A549 (cell line): Measurements from ENCODE around the gene CACNA1G. TPM values are rescaled to one million over a fixed set of nuclear protein-coding genes. Genes with fewer than 3 reads are reported as not detected.

Experiments
- ATAC-seq, 2 experiments: fragments of 200-7000 bp in 1 of 2; fragments of >200 bp in 1 of 2; cut with Nextera tagmentation in 1 of 2; cut with Tn5 transposase in 1 of 2; 3 replicates each; pipeline versions ENCODE4 v1.8.0 to v1.9.1; 2018 to 2020; ENCODE audit warnings: mild to moderate bottlenecking in 1 of 2, moderate library complexity in 1 of 2
- CTCF ChIA-PET: fragments of 300-600 bp; sonication (Branson Sonifier 250); formaldehyde crosslinking; extraction: SDS; loops from one replicate; lab custom pipeline; 2021; ENCODE audit warnings: antibody characterized with exemption, inconsistent platforms; lab: Yijun Ruan, JAX
- POLR2A ChIA-PET: fragments of 350-600 bp; formaldehyde crosslinking; extraction: SDS; loops from one replicate; lab custom pipeline; 2021; ENCODE audit warnings: antibody characterized with exemption, inconsistent platforms; lab: Yijun Ruan, JAX
- DNase-seq, 2 experiments: peaks; one replicate each; pipeline versions ENCODE4 v3.0.0 to v3.0.0-alpha.2; 2011 to 2016; ENCODE audit warnings: low read depth in 1 of 2, low spot score in 1 of 2
- FAIRE-seq: peaks from 2 replicates; lab custom pipeline; 2011; peaks lifted over from hg19 to GRCh38; lab: Jason Lieb, UNC
- H3K27ac ChIP-seq, 2 experiments: fragments of >200 bp; sonication (Bioruptor Twin); formaldehyde crosslinking; 3 replicates each; pipeline ENCODE4 v1.5.1; 2016 to 2017
- H3K4me1 ChIP-seq: fragments of >200 bp; sonication (Bioruptor Twin); formaldehyde crosslinking; 3 replicates; pipeline ENCODE4 v1.6.1; 2016
- H3K4me2 ChIP-seq: fragments of >200 bp; sonication (Bioruptor Twin); formaldehyde crosslinking; 3 replicates; pipeline ENCODE4 v1.6.1; 2016
- H3K4me3 ChIP-seq: fragments of >200 bp; sonication (Bioruptor Twin); formaldehyde crosslinking; 3 replicates; pipeline ENCODE4 v1.5.1; 2016
- H3K9me3 ChIP-seq: fragments of >200 bp; sonication (Bioruptor Twin); formaldehyde crosslinking; 3 replicates; pipeline ENCODE4 v1.6.1; 2016
- ATOH8 ChIP-seq: fragments of 250-450 bp; sonication (Bioruptor Pico); IDR thresholded peaks from 2 replicates; pipeline ENCODE4 v1.5.0; 2020; ENCODE audit warnings: low read depth, mild to moderate bottlenecking, moderate library complexity
- CHD2 ChIP-seq: fragments of 150-350 bp; IDR thresholded peaks from 2 replicates; pipeline ENCODE4 v1.6.1; 2014; ENCODE audit warnings: low read length; ENCODE audit not compliant: partially characterized antibody
- E2F6 ChIP-seq: IDR thresholded peaks from 2 replicates; pipeline ENCODE4 v1.6.1; 2012; ENCODE audit warnings: low read depth, borderline replicate concordance
- EHMT2 ChIP-seq: fragments of 200-600 bp; sonication (generic); IDR thresholded peaks from 2 replicates; pipeline ENCODE4 v1.6.1; 2016; ENCODE audit warnings: antibody characterized with exemption, low read depth, mild to moderate bottlenecking, moderate library complexity
- ESRRA ChIP-seq: fragments of 150-350 bp; IDR thresholded peaks from 2 replicates; pipeline ENCODE4 v1.6.1; 2014; ENCODE audit warnings: mild to moderate bottlenecking, low read length, borderline replicate concordance
- FOSB ChIP-seq: fragments of 250-450 bp; sonication (Bioruptor Pico); IDR thresholded peaks from 2 replicates; pipeline ENCODE4 v1.5.0; 2020; ENCODE audit warnings: mild to moderate bottlenecking, moderate library complexity
- FOSL2 ChIP-seq, 2 experiments: fragments of 450-650 bp in 1 of 2; fragments of >200 bp in 1 of 2; sonication (Bioruptor Twin) in 1 of 2; formaldehyde crosslinking; IDR thresholded peaks; 2 replicates each; pipeline versions ENCODE4 v1.5.0 to v1.6.1; 2016 to 2020; ENCODE audit warnings: mild to moderate bottlenecking in 1 of 2, moderate library complexity in 1 of 2
- FOXS1 ChIP-seq: fragments of 250-450 bp; sonication (Bioruptor Pico); IDR thresholded peaks from 2 replicates; pipeline ENCODE4 v1.5.0; 2020; ENCODE audit warnings: mild to moderate bottlenecking, moderate library complexity
- GATA3 ChIP-seq: IDR thresholded peaks from 2 replicates; pipeline ENCODE4 v1.6.1; 2012; ENCODE audit warnings: borderline replicate concordance
- HEYL ChIP-seq: fragments of 250-450 bp; sonication (Bioruptor Pico); IDR thresholded peaks from 2 replicates; pipeline ENCODE4 v1.8.0; 2021; ENCODE audit warnings: mild to moderate bottlenecking, moderate library complexity
- JUN ChIP-seq, 2 experiments: fragments of >200 bp; sonication (Bioruptor Twin); formaldehyde crosslinking; IDR thresholded peaks; 2 replicates in 1 of 2; 3 replicates in 1 of 2; pipeline ENCODE4 v1.6.1; 2016 to 2017
- JUNB ChIP-seq: fragments of >200 bp; sonication (Bioruptor Twin); formaldehyde crosslinking; IDR thresholded peaks from 2 replicates; pipeline ENCODE4 v1.6.1; 2016
- KDM1A ChIP-seq: fragments of 200-600 bp; sonication (generic); IDR thresholded peaks from 2 replicates; pipeline ENCODE4 v1.6.1; 2016; ENCODE audit warnings: low read depth, mild to moderate bottlenecking
- MAFK ChIP-seq: fragments of 450-650 bp; IDR thresholded peaks from 2 replicates; pipeline ENCODE4 v1.6.1; 2014; ENCODE audit not compliant: partially characterized antibody
- MYC ChIP-seq: IDR thresholded peaks from 2 replicates; pipeline ENCODE4 v1.6.1; 2012; ENCODE audit warnings: mild to moderate bottlenecking, inconsistent platforms, low read length, improper control_type of control experiment, borderline replicate concordance
- NR3C1 ChIP-seq: fragments of >200 bp; sonication (Bioruptor Twin); formaldehyde crosslinking; IDR thresholded peaks from 3 replicates; pipeline ENCODE4 v1.6.1; 2017
- PBX3 ChIP-seq: IDR thresholded peaks from 2 replicates; pipeline ENCODE4 v1.6.1; 2012
- POLR2A ChIP-seq: IDR thresholded peaks from 2 replicates; pipeline ENCODE4 v1.6.1; 2012; ENCODE audit warnings: mild to moderate bottlenecking, low read length
- POLR2AphosphoS2 ChIP-seq: conservative IDR thresholded peaks from 2 replicates; pipeline ENCODE4 v1.6.1; 2012; ENCODE audit warnings: low read length, improper control_type of control experiment, inconsistent platforms
- RAD21 ChIP-seq, 2 experiments: fragments of >200 bp in 1 of 2; sonication (Bioruptor Twin) in 1 of 2; formaldehyde crosslinking in 1 of 2; IDR thresholded peaks in 1 of 2; conservative IDR thresholded peaks in 1 of 2; 2 replicates in 1 of 2; 3 replicates in 1 of 2; pipeline ENCODE4 v1.6.1; 2012 to 2018; ENCODE audit warnings: inconsistent platforms in 1 of 2
- RNF2 ChIP-seq: fragments of 200-600 bp; sonication (generic); IDR thresholded peaks from 2 replicates; pipeline ENCODE4 v1.6.1; 2016; ENCODE audit warnings: low read depth, mild to moderate bottlenecking, antibody characterized with exemption, moderate library complexity, borderline replicate concordance
- SMC3 ChIP-seq: fragments of >200 bp; sonication (Bioruptor Twin); formaldehyde crosslinking; IDR thresholded peaks from 3 replicates; pipeline ENCODE4 v1.6.1; 2018; ENCODE audit warnings: inconsistent platforms
- USF2 ChIP-seq: fragments of 450-650 bp; IDR thresholded peaks from 2 replicates; pipeline ENCODE4 v1.6.1; 2014; ENCODE audit warnings: antibody characterized with exemption
- ZC3H11A ChIP-seq: fragments of 450-650 bp; IDR thresholded peaks from 2 replicates; pipeline ENCODE4 v1.6.1; 2014; ENCODE audit warnings: antibody characterized with exemption, mild to moderate bottlenecking
- ZSCAN20 ChIP-seq: fragments of 250-450 bp; sonication (Bioruptor Pico); IDR thresholded peaks from 2 replicates; pipeline ENCODE4 v1.8.0; 2022; ENCODE audit warnings: mild to moderate bottlenecking, moderate library complexity
- WGBS: methylation state at CpG from one replicate; pipeline ENCODE4 v1.1.6; 2017; ENCODE audit errors: missing lambda C conversion rate; 5-methylcytosine and 5-hydroxymethylcytosine counted together
- polyA plus RNA-seq, 4 experiments: library from polyadenylated mRNA; depleted of rRNA in 3 of 4; stranded (reverse); fragments of >200 nt; fragmentation: RNase III in 1 of 4; extraction: RNeasy Plus Mini Kit Qiagen cat#74134 plus additional on column Dnase treatment in 1 of 4; gene quantifications; 2 replicates in 3 of 4; 3 replicates in 1 of 4; pipeline ENCODE4 v1.2.3, GENCODE V29; 2011 to 2017
- TF ChIP-seq, protein P1 (sequence below): fragments of 150-350 bp; IDR thresholded peaks from 2 replicates; pipeline ENCODE4 v1.6.1; 2014; ENCODE audit warnings: low read depth, mild to moderate bottlenecking, low read length

The CACNA1G gene
- polyA plus RNA-seq, 2 of the 4 experiments (the other 2 are of a cell fraction) = 4.0 to 8.9 TPM

DNA sequence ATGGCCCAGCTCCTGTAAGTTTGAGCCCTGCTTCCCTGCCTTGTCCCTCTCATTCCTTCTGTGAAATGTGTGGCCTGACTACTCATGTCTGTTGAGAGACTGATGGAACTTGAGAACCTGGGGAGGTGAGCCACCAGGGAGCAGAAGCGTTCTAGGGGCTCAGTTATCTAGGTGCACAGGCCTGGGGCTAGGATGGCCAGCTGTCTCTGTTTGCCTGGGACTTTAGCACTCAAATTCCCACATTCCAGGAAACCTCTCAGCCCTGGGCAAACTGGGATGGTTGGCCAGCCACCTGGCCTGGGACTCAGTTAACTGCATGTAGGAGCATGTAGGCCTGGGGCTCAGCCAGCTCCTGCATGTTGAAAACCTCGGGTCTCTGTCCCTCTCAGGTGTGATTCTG lies 37.3 kb upstream of the CACNA1G start:
- ATAC-seq (no peak), FAIRE-seq (no peak), DNase-seq (no peak)
- Histone ChIP-seq H3K4me1 (no peaks in the 10 kb centered on the region), H3K27ac (no peak overlapping the region), H3K4me3 (no peak overlapping the region), H3K4me2 (no peak overlapping the region), H3K9me3 (no peaks in the 10 kb centered on the region)
- ChIA-PET CTCF (interaction anchor here (0.8 to 2.6 kb wide), 7 partner anchors 18 to 329 kb away, joined by 3 to 12 read pairs (median 5); partner anchors contain the start of gene RSAD1), POLR2A (no interaction called here)
- 40% methylated on average over 2 of the region's 2 CpGs for WGBS
- no peak for TF ChIP-seq HEYL (CRISPR knock-in tag)
- TF ChIP-seq, protein P1, sequence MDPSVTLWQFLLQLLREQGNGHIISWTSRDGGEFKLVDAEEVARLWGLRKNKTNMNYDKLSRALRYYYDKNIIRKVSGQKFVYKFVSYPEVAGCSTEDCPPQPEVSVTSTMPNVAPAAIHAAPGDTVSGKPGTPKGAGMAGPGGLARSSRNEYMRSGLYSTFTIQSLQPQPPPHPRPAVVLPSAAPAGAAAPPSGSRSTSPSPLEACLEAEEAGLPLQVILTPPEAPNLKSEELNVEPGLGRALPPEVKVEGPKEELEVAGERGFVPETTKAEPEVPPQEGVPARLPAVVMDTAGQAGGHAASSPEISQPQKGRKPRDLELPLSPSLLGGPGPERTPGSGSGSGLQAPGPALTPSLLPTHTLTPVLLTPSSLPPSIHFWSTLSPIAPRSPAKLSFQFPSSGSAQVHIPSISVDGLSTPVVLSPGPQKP = no peak
- TF ChIP-seq E2F6 = no peak
- TF ChIP-seq NR3C1 = no peak
- TF ChIP-seq POLR2A = no peak
- TF ChIP-seq FOSL2 (IDR thresholded peaks at IDR 0.05) = no peak
- TF ChIP-seq FOSL2 (CRISPR knock-in tag; IDR thresholded peaks at IDR 0.05) = no peak
- no peak for TF ChIP-seq SMC3
- no peak for TF ChIP-seq EHMT2
- TF ChIP-seq ZC3H11A = no peak
- TF ChIP-seq RNF2 = no peak

GRCh38 chr17:50524838-50525237 lies 35.7 kb upstream of the CACNA1G start:
- POLR2A ChIA-PET = no interaction called here
- ATAC-seq (no peak), FAIRE-seq (no peak), DNase-seq (no peak)
- Histone ChIP-seq H3K27ac (no peak overlapping the region), H3K9me3 (no peaks in the 10 kb centered on the region), H3K4me1 (no peaks in the 10 kb centered on the region), H3K4me3 (no peak overlapping the region), H3K4me2 (no peak overlapping the region)
- CTCF ChIA-PET = interaction anchor here (1.1 to 2.8 kb wide), 4 partner anchors 8 to 46 kb away, joined by 3 to 6 read pairs (median 5); partner anchors contain the start of genes EPN3 and RSAD1
- 89% methylated on average over 18 of the region's 18 CpGs for WGBS
- no peak for TF ChIP-seq ESRRA

- POLR2A ChIA-PET = no interaction called here
- DNase-seq = no peak
- H3K4me1 ChIP-seq = peaks cover 2% of the 10 kb centered on the region; the same call in 2 of the 3 replicates
- TF ChIP-seq FOSB = no peak
- TF ChIP-seq ZC3H11A = no peak
- TF ChIP-seq CHD2 = no peak
- TF ChIP-seq KDM1A = no peak
- TF ChIP-seq POLR2A = no peak
- no peak for TF ChIP-seq GATA3
- TF ChIP-seq RAD21 (conservative IDR thresholded peaks at IDR 0.05 in 1 of 2, IDR thresholded peaks at IDR 0.05 in 1 of 2) = no peak
- TF ChIP-seq FOXS1 (CRISPR knock-in tag) = no peak
- TF ChIP-seq PBX3 = no peak
- no peak for TF ChIP-seq MAFK
- TF ChIP-seq POLR2AphosphoS2 = no peak
- no peak for TF ChIP-seq ATOH8
- no peak for TF ChIP-seq JUN (IDR thresholded peaks at IDR 0.05)
- no peak for TF ChIP-seq ZSCAN20 (CRISPR knock-in tag)
- no peak for TF ChIP-seq MYC
- TF ChIP-seq JUNB = no peak
- TF ChIP-seq, protein P1 = no peak
- TF ChIP-seq USF2 = no peak
- TF ChIP-seq, all 56 proteins: peak for 0
- ATAC-seq = no peak
- Histone ChIP-seq H3K9me3 (no peaks in the 10 kb centered on the region), H3K27ac (no peak overlapping the region), H3K4me3 (no peak overlapping the region), H3K4me2 (no peak overlapping the region)
- 71% methylated on average over 5 of the region's 5 CpGs for WGBS
- CTCF ChIA-PET = interaction anchor here (0.6 to 7.9 kb wide), 11 partner anchors 9 to 79 kb away, joined by 3 to 48 read pairs (median 5); partner anchors contain the start of genes RSAD1 and SPATA20
- no peak for FAIRE-seq
Measured at GRCh38 chr17:50527155-50527762, 33.3 kb upstream of the CACNA1G start.
